Smooth muscle cell (in vitro differentiated cells): Measurements from ENCODE around the gene TEX261. TPM values are rescaled to one million over a fixed set of nuclear protein-coding genes. Genes with fewer than 3 reads are reported as not detected.

Experiments
- DNase-seq: peaks from one replicate; lab custom pipeline; 2025; ENCODE audit not compliant: unreplicated experiment; lab: John Stamatoyannopoulos, UW
- H2AFZ ChIP-seq: fragments of 200-600 bp; sonication (generic); 2 replicates; pipeline ENCODE4 v1.6.0; 2016; ENCODE audit warnings: antibody characterized with exemption, low read depth, mild to moderate bottlenecking
- H3F3A ChIP-seq: fragments of 200-600 bp; sonication (generic); 2 replicates; pipeline ENCODE4 v1.6.0; 2017; ENCODE audit warnings: antibody characterized with exemption, low read depth
- H3K27ac ChIP-seq: fragments of 200-600 bp; sonication (generic); 2 replicates; pipeline ENCODE4 v1.5.1; 2016; ENCODE audit warnings: low read depth, mild to moderate bottlenecking
- H3K27me3 ChIP-seq: fragments of 200-600 bp; sonication (generic); 2 replicates; pipeline ENCODE4 v1.6.1; 2016; ENCODE audit warnings: low read depth, mild to moderate bottlenecking
- H3K36me3 ChIP-seq: fragments of 200-600 bp; sonication (generic); 2 replicates; pipeline ENCODE4 v1.5.1; 2016; ENCODE audit warnings: low read depth
- H3K4me1 ChIP-seq: fragments of 200-600 bp; sonication (generic); 2 replicates; pipeline ENCODE4 v1.5.1; 2016; ENCODE audit warnings: low read depth
- H3K4me2 ChIP-seq: fragments of 200-600 bp; sonication (generic); 2 replicates; pipeline ENCODE4 v1.6.0; 2016; ENCODE audit warnings: mild to moderate bottlenecking
- H3K4me3 ChIP-seq: fragments of 200-600 bp; sonication (generic); 2 replicates; pipeline ENCODE4 v1.5.1; 2016; ENCODE audit warnings: mild to moderate bottlenecking
- H3K79me2 ChIP-seq: fragments of 200-600 bp; sonication (generic); 2 replicates; pipeline ENCODE4 v1.6.0; 2016; ENCODE audit warnings: low read depth, mild to moderate bottlenecking
- H3K9ac ChIP-seq: fragments of 200-600 bp; sonication (generic); 2 replicates; pipeline ENCODE4 v1.6.0; 2016; ENCODE audit warnings: low read depth
- H3K9me3 ChIP-seq: fragments of 200-600 bp; sonication (generic); replicated peaks from 2 replicates; pipeline ENCODE4 v1.5.1; 2016; ENCODE audit warnings: low read depth
- H4K20me1 ChIP-seq: fragments of 200-600 bp; sonication (generic); 2 replicates; pipeline ENCODE4 v1.6.0; 2016; ENCODE audit warnings: low read depth
- WGBS: methylation state at CpG from one replicate; pipeline ENCODE4 v1.1.7; 2016; ENCODE audit warnings: low lambda C conversion rate; 5-methylcytosine and 5-hydroxymethylcytosine counted together
- polyA plus RNA-seq: library from polyadenylated mRNA; unstranded; fragments of >200 nt; fragmentation: Nextera tagmentation; extraction: Ambion mirVana; gene quantifications from 2 replicates; pipeline ENCODE4 v1.2.1, GENCODE V29; 2016
- small RNA-seq: library from RNA; depleted of rRNA; stranded (forward); fragments of <200 nt; gene quantifications from one replicate; pipeline ENCODE3, GENCODE V24; 2014
- total RNA-seq: library from RNA; depleted of rRNA; stranded (reverse); fragments of >200 nt; gene quantifications from 2 replicates; pipeline ENCODE4 v1.2.3, GENCODE V29; 2014
- TF ChIP-seq, protein P1 (sequence below): fragments of 200-600 bp; sonication (generic); IDR thresholded peaks from 2 replicates; pipeline ENCODE4 v1.5.1; 2017; ENCODE audit warnings: borderline replicate concordance, mild to moderate bottlenecking, antibody characterized with exemption; ENCODE audit not compliant: insufficient read depth, poor library complexity, severe bottlenecking

The TEX261 gene
- total and polyA plus RNA-seq, 2 experiments from 2014 or later: 29.3 to 35.2 TPM

DNA sequence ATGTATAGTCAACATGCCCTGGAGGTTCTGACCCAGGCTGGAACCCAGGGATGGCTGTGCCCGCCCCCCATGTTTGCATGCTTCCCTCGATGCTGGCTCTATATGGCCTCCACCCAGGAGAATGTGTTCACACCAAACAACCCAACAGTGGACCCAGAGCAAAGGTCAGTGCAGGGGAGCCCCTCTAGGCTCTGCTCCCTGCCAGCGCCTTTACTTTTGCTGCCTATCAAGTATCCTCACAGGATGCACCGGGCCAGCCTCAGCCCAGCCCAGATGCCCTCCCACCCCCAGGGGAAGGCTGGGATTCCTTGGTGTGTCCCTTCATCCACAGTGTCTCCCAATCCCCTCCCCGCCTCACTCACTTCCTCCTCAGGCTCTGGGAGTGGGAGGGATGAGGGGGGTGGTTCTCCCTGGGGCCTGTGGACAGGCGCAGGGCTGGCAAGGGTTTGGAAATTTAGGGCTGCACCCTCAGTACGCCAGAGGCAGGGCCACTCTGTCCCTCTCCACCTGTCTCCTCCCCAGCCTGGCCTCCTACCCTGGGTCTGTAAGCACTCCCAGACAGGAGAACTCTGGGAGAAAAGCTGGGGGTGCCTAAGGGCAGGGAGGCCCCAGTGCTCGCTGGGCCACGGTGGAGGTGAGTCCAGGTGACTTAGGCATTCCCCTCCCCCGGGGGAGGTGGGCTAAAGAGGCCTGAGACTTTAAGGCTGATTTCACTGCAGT is 56.6 kb downstream of the TEX261 start:
- 66% methylated on average over 10 of the region's 10 CpGs for WGBS
- H3K9ac ChIP-seq: no peak overlapping the region

DNA sequence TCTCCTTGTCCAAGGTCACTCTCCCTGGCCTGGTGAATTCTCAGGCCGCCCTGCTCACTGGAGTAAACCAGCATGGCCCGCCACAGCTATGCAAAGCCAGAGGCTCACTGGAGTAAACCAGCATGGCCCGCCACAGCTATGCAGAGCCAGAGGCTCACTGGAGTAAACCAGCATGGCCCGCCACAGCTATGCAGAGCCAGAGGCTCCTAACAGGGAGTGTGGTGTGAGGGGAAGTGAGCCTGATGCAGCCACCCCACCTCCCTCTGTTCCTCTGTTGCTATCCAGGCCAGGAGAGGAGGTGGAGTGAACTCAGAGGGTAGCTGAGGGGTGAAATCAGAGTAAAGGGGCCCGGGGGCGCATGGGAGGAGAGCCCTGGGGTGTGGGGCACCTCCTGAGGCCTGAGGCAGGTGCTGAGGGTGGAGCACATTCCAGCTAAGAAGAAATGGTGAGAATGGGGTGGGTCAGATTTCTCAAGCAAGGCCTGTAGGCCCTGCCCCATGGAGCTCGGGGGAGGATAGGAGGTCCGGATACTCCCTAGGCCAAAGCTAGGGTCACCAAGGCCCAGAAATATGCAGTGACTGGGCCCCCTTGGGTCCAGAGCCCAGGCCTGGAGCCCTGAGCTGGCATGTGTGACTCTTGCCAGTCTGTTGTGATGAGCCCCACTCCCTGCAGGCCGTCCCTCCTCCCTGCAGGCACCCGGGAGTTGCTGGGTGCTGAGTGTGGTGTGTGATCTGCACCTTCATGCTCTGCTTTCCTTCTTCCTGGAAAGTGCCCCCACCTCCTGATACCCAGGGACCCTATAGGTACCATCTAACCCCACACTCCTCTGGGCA is 57.5 kb downstream of the TEX261 start:
- WGBS: 50% methylated on average over 10 of the region's 10 CpGs
- TF ChIP-seq, protein P1, sequence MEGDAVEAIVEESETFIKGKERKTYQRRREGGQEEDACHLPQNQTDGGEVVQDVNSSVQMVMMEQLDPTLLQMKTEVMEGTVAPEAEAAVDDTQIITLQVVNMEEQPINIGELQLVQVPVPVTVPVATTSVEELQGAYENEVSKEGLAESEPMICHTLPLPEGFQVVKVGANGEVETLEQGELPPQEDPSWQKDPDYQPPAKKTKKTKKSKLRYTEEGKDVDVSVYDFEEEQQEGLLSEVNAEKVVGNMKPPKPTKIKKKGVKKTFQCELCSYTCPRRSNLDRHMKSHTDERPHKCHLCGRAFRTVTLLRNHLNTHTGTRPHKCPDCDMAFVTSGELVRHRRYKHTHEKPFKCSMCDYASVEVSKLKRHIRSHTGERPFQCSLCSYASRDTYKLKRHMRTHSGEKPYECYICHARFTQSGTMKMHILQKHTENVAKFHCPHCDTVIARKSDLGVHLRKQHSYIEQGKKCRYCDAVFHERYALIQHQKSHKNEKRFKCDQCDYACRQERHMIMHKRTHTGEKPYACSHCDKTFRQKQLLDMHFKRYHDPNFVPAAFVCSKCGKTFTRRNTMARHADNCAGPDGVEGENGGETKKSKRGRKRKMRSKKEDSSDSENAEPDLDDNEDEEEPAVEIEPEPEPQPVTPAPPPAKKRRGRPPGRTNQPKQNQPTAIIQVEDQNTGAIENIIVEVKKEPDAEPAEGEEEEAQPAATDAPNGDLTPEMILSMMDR: no peak
- Histone ChIP-seq H3K4me1 (peaks cover 29% of the 10 kb centered on the region), H3K9me3 (no peaks in the 10 kb centered on the region), H3K36me3 (no peaks in the 10 kb centered on the region), H3K27me3 (peaks cover 33% of the 10 kb centered on the region), H3K4me3 (no peak overlapping the region), H3K4me2 (peak overlapping the region; percentile 43), H3K9ac (no peak overlapping the region), H4K20me1 (no peaks in the 10 kb centered on the region), H2AFZ (no peak overlapping the region), H3K27ac (no peak overlapping the region), H3F3A (no peaks in the 10 kb centered on the region), H3K79me2 (no peaks in the 10 kb centered on the region)
- DNase-seq: no peak

More for the DNA sequence above, 56.6 kb downstream of the TEX261 start:
- no peak overlapping the region for H3K27ac ChIP-seq
- H3K4me3 ChIP-seq: no peak overlapping the region
- TF ChIP-seq, protein P1: no peak
- H3K4me2 ChIP-seq: no peak overlapping the region
- H3K9me3 ChIP-seq: no peaks in the 10 kb centered on the region
- H2AFZ ChIP-seq: no peak overlapping the region
- no peaks in the 10 kb centered on the region for H3K79me2 ChIP-seq
- peaks cover 33% of the 10 kb centered on the region for H3K27me3 ChIP-seq
- no peaks in the 10 kb centered on the region for H3F3A ChIP-seq
- no peak for DNase-seq
- peaks cover 34% of the 10 kb centered on the region for H3K4me1 ChIP-seq
- H3K36me3 ChIP-seq: no peaks in the 10 kb centered on the region
- H4K20me1 ChIP-seq: no peaks in the 10 kb centered on the region

DNA sequence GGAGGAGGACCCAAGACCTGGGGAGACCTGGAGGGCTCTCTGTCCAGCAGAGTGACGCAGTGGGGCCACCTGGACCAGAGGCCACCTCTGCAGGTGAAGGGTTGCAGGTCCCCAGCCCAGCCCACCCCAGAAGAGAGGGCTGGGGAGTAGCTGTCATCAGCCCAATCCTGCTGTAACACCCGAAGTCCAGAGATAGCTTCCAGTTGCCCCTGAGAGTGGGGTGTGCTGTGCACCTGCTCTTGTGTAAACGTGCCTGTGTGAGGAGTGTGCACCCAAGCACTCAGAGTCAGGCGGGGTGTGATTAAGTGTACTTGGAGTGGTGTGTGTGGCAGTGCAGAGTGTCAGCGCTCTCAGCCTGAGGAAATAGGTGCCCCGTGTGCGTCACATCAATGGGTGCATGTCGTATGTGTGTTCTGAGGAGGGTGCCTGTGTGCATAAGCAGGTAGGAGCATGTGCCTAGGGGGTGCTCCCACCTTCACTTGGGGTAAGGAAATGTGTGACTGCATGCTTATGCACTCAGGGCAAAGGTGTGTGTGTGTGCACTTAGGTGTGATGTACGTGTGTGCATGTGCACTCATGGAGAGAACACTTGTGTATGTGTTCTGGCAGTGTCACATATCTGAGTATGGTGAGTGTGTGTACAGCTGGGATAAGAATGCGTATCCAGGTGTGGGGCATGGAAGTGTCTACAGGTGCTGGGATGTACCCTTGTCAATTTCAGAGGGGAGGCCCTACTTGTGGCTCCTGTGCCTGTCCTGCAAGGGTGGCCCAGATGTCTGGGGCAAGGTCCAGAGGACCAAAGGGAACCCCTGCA is 58.3 kb downstream of the TEX261 start:
- H3K27ac ChIP-seq: no peak overlapping the region
- peaks cover 29% of the 10 kb centered on the region for H3K4me1 ChIP-seq
- WGBS: 89% methylated on average over 10 of the region's 10 CpGs
- no peaks in the 10 kb centered on the region for H3K36me3 ChIP-seq
- no peak for DNase-seq
- no peak overlapping the region for H3K4me3 ChIP-seq
- H3K4me2 ChIP-seq: peak overlapping the region; percentile 43
- H3K79me2 ChIP-seq: no peaks in the 10 kb centered on the region
- H2AFZ ChIP-seq: no peak overlapping the region
- no peaks in the 10 kb centered on the region for H3F3A ChIP-seq
- TF ChIP-seq, protein P1: no peak
- H4K20me1 ChIP-seq: no peaks in the 10 kb centered on the region
- no peak overlapping the region for H3K9ac ChIP-seq
- H3K27me3 ChIP-seq: peaks cover 31% of the 10 kb centered on the region
- no peaks in the 10 kb centered on the region for H3K9me3 ChIP-seq

Small RNA genes within 50 kb of the gene (small RNA-seq; reads per million reads assigned to genes)
- not detected for gene RN7SL160P

Other genes starting within 250 kb of the TEX261 start
- 3.0 and 7.1 TPM in 2 replicates for gene ADD2, start 226.7 kb downstream of the TEX261 start, total RNA-seq
- 1.9 and 4.3 TPM in 2 replicates for gene ADD2, start 226.7 kb downstream of the TEX261 start, polyA plus RNA-seq
- gene FIGLA, start 204.2 kb downstream of the TEX261 start, total RNA-seq: not detected in 2 replicates
- gene FIGLA, start 204.2 kb downstream of the TEX261 start, polyA plus RNA-seq: not detected in 2 replicates
- gene CLEC4F, start 174.3 kb downstream of the TEX261 start, total RNA-seq: not detected in 2 replicates
- gene CLEC4F, start 174.3 kb downstream of the TEX261 start, polyA plus RNA-seq: not detected in 2 replicates
- not detected in 2 replicates for gene CD207, start 159.1 kb downstream of the TEX261 start, total RNA-seq
- not detected in 2 replicates for gene CD207, start 159.1 kb downstream of the TEX261 start, polyA plus RNA-seq
- gene VAX2, start 94.3 kb downstream of the TEX261 start, total RNA-seq: 0.81 and 1.3 TPM in 2 replicates
- 1.9 and 3.3 TPM in 2 replicates for gene VAX2, start 94.3 kb downstream of the TEX261 start, polyA plus RNA-seq
- gene ATP6V1B1, start 59.0 kb downstream of the TEX261 start, total RNA-seq: not detected in 2 replicates
- 0.59 and 2.0 TPM in 2 replicates for gene ATP6V1B1, start 59.0 kb downstream of the TEX261 start, polyA plus RNA-seq
- 1.9 TPM in 1 of 2 replicates, not detected in the other for gene ANKRD53, start 16.2 kb downstream of the TEX261 start, total RNA-seq
- gene ANKRD53, start 16.2 kb downstream of the TEX261 start, polyA plus RNA-seq: 1.3 and 1.7 TPM in 2 replicates
- 105 and 116 TPM in 2 replicates for gene NAGK, start 73.8 kb upstream of the TEX261 start, total RNA-seq
- gene NAGK, start 73.8 kb upstream of the TEX261 start, polyA plus RNA-seq: 135 and 191 TPM in 2 replicates
- gene MCEE, start 135.4 kb upstream of the TEX261 start, total RNA-seq: 38.4 and 46.0 TPM in 2 replicates
- 52.4 and 53.9 TPM in 2 replicates for gene MCEE, start 135.4 kb upstream of the TEX261 start, polyA plus RNA-seq
- gene MPHOSPH10, start 135.8 kb upstream of the TEX261 start, total RNA-seq: 29.2 and 49.8 TPM in 2 replicates
- gene MPHOSPH10, start 135.8 kb upstream of the TEX261 start, polyA plus RNA-seq: 27.3 and 29.4 TPM in 2 replicates
- 1.7 and 2.4 TPM in 2 replicates for gene PAIP2B, start 232.2 kb upstream of the TEX261 start, total RNA-seq
- 0.89 and 1.2 TPM in 2 replicates for gene PAIP2B, start 232.2 kb upstream of the TEX261 start, polyA plus RNA-seq